Fibroblast of the aortic adventitia (primary cell): Measurements from ENCODE around the gene HK1. TPM values are rescaled to one million over a fixed set of nuclear protein-coding genes. Genes with fewer than 3 reads are reported as not detected.

ENCODE experiments used
- DNase-seq: peaks from one replicate; pipeline ENCODE4 v3.0.0-alpha.2; 2010; ENCODE audit warnings: low read depth
- H3K4me3 ChIP-seq: 2 replicates; pipeline ENCODE4 v1.5.1; 2011; ENCODE audit warnings: low read depth, mild to moderate bottlenecking, control low read depth, low read length, moderate library complexity
- CTCF ChIP-seq: IDR thresholded peaks from 2 replicates; pipeline ENCODE4 v1.5.1; 2011; ENCODE audit warnings: mild to moderate bottlenecking, low read length, control low read depth, inconsistent platforms; ENCODE audit not compliant: insufficient read depth
- total RNA-seq: library from RNA; depleted of rRNA; stranded (reverse); fragments of >200 nt; gene quantifications from 2 replicates; pipeline ENCODE4 v1.2.3, GENCODE V29; 2012; ENCODE audit warnings: low replicate concordance

The HK1 gene
- total RNA-seq, 1 donor: 84.1 TPM

- peak; percentile 83 for DNase-seq
- peak; percentile 91 for TF ChIP-seq CTCF
- H3K4me3 ChIP-seq: no peak overlapping the region
Observed at GRCh38 chr10:69237528-69238159, 40.7 kb upstream of the HK1 start.

GRCh38 chr10:69239136-69239535 is 39.2 kb upstream of the HK1 start:
- no peak for TF ChIP-seq CTCF
- no peak for DNase-seq
- H3K4me3 ChIP-seq: no peak overlapping the region

- no peak overlapping the region for H3K4me3 ChIP-seq
- no peak for TF ChIP-seq CTCF
- peak; percentile 57 for DNase-seq
Observed at GRCh38 chr10:69239816-69240434, 38.4 kb upstream of the HK1 start.

- no peak overlapping the region for H3K4me3 ChIP-seq
- DNase-seq: no peak
- no peak for TF ChIP-seq CTCF
Observed at GRCh38 chr10:69240455-69240854, 37.8 kb upstream of the HK1 start.

- no peak for TF ChIP-seq CTCF
- peak; percentile 56 for DNase-seq
- H3K4me3 ChIP-seq: no peak overlapping the region
Observed at GRCh38 chr10:69241575-69241974, 36.7 kb upstream of the HK1 start.

- no peak for TF ChIP-seq CTCF
- peak; percentile 31 for DNase-seq
- H3K4me3 ChIP-seq: no peak overlapping the region
Observed at GRCh38 chr10:69242040-69242851, 36.0 kb upstream of the HK1 start.
